ENCODE results near the gene AWAT2. TPM values are rescaled to one million over a fixed set of nuclear protein-coding genes. Genes with fewer than 3 reads are reported as not detected.

Gene AWAT2
- total RNA-seq, 6 experiments from 2014 or later = not detected

GRCh38 chrX:70026112-70026850 is 23.5 kb downstream of the AWAT2 start:
- no peak overlapping the region for H3K27ac Mint-ChIP-seq
- H3K4me1 Mint-ChIP-seq (ENCODE audit: low read depth) = peaks cover 22% of the 10 kb centered on the region
- no peaks in the 10 kb centered on the region for H3K9me3 Mint-ChIP-seq
- no peak overlapping the region for H3K4me3 Mint-ChIP-seq
- no peaks in the 10 kb centered on the region for H3K36me3 Mint-ChIP-seq (ENCODE audit: low read depth)
- H3K27me3 Mint-ChIP-seq (ENCODE audit: insufficient read depth) = no peaks in the 10 kb centered on the region; the same call in 1 of the 2 replicates
- no peak for TF ChIP-seq CTCF (IDR thresholded peaks at IDR 0.05)
- no peak for DNase-seq

DNA sequence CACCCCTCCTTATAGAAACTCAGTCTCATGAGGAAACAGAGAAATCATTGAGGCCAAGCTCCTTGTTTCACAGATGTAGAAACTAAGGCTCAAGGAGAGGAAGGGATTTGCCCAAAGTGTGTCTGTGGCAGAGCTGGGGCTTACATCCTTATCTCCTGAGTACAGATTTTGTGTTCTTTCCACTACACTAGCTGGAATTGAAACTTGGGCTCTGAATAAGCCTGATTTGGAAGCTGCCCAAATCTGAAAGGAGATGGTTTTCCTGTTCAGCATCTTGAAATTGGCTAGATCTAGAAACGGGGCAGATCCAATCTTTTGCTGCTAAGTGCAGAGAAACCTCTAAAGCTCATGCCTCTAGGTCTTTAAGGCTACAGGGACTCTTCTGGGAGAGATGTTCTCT is 24.3 kb downstream of the AWAT2 start:
- no peak for TF ChIP-seq CTCF (IDR thresholded peaks at IDR 0.05)
- H3K36me3 Mint-ChIP-seq (ENCODE audit: low read depth) = no peaks in the 10 kb centered on the region
- no peaks in the 10 kb centered on the region for H3K9me3 Mint-ChIP-seq
- DNase-seq = no peak
- H3K4me1 Mint-ChIP-seq (ENCODE audit: low read depth) = peaks cover 19% of the 10 kb centered on the region
- H3K27me3 Mint-ChIP-seq (ENCODE audit: insufficient read depth) = no peaks in the 10 kb centered on the region; the same call in 1 of the 2 replicates
- H3K27ac Mint-ChIP-seq = no peak overlapping the region
- no peak overlapping the region for H3K4me3 Mint-ChIP-seq

GRCh38 chrX:70022616-70023015 is 27.1 kb downstream of the AWAT2 start:
- no peak for DNase-seq
- Mint-ChIP-seq H3K9me3 (no peaks in the 10 kb centered on the region), H3K27ac (no peak overlapping the region), H3K4me1 (ENCODE audit: low read depth) (peaks cover 17% of the 10 kb centered on the region), H3K4me3 (no peak overlapping the region), H3K36me3 (ENCODE audit: low read depth) (no peaks in the 10 kb centered on the region), H3K27me3 (ENCODE audit: insufficient read depth) (no peaks in the 10 kb centered on the region; the same call in 1 of the 2 replicates)
- no peak for TF ChIP-seq CTCF (IDR thresholded peaks at IDR 0.05)

DNA sequence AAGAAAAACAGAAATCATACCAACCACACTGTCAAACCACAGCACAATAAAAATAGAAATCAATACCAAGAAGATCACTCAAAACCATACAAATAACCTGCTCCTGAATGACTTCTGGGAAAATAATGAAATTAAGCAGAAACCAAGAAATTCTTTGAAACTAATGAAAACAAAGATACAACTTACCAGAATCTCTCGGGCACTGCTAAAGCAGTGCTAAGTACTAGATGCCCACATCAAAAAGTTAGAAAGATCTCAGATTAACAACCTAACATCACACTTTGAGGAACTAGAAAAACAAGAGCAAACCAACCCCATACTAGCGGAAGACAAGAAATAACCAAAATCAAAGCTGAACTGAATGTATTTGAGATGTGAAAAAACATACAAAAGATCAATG is 33.2 kb downstream of the AWAT2 start:
- Mint-ChIP-seq H3K4me1 (ENCODE audit: low read depth) (no peaks in the 10 kb centered on the region), H3K36me3 (ENCODE audit: low read depth) (no peaks in the 10 kb centered on the region), H3K9me3 (no peaks in the 10 kb centered on the region), H3K4me3 (no peak overlapping the region), H3K27ac (no peak overlapping the region), H3K27me3 (ENCODE audit: insufficient read depth) (no peaks in the 10 kb centered on the region; the same call in 1 of the 2 replicates)
- no peak for TF ChIP-seq CTCF (IDR thresholded peaks at IDR 0.05)
- no peak for DNase-seq

DNA sequence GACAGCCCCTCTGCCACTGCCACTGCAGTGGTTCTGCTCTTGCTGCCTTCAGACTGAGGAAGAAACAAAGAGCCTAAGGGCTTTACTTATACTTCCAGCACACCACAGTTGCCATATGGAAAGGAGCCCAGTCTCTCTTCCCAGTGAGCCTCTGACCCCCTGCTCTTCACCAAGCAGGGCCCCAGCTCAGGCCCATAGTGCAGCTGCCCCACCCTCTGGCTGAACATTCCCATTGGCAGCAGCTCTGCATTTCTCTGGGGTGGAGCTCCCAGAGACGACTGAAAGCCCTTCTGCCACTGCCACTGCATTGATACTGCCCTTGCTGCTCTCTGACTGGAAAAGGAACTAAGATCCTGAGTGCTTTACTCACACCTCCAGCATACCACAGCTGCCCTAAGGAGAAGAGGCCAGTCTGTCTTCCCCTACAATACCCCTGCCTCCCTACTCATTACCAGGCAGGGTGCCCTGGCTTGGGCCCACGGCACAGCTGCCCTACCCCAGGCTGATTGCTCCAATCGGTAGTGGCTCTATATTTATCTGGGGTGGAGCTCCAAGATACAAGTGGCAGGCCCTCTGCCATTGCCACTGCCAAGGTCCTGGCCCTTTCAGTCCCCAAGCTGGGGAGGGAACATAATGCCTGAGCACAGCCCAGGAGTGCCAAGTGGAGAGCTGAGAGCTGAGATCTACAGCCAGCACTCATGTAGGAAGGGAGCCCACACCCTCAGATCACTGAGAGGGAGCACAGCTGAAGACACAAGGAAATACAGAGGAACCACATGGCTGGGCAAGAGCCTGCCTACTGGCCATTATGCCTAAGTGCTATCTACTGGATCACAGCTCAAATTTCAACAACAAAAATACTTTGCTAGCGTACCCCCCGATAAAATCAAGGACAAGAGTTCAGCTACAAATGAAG is 36.0 kb downstream of the AWAT2 start:
- H3K9me3 Mint-ChIP-seq = no peaks in the 10 kb centered on the region
- H3K36me3 Mint-ChIP-seq (ENCODE audit: low read depth) = no peaks in the 10 kb centered on the region
- no peaks in the 10 kb centered on the region; the same call in 1 of the 2 replicates for H3K27me3 Mint-ChIP-seq (ENCODE audit: insufficient read depth)
- H3K4me1 Mint-ChIP-seq (ENCODE audit: low read depth) = no peaks in the 10 kb centered on the region
- DNase-seq = no peak
- no peak overlapping the region for H3K27ac Mint-ChIP-seq
- H3K4me3 Mint-ChIP-seq = no peak overlapping the region
- no peak for TF ChIP-seq CTCF (IDR thresholded peaks at IDR 0.05)
